RWPE1 (cell line): Measurements from ENCODE around the gene MAP1LC3A.

Experiments
- CTCF ChIA-PET: fragments of 350-600 bp; sonication (Branson Sonifier 250); formaldehyde crosslinking; extraction: SDS; loops from one replicate; lab custom pipeline; 2021; lab: Yijun Ruan, JAX
- POLR2A ChIA-PET: fragments of 400-600 bp; formaldehyde crosslinking; extraction: SDS; loops from one replicate; lab custom pipeline; 2020; ENCODE audit warnings: antibody characterized with exemption; ENCODE audit not compliant: low non-redundant PET; lab: Yijun Ruan, JAX
- DNase-seq: peaks from one replicate; pipeline ENCODE4 v3.0.0; 2012; ENCODE audit warnings: low spot score
- H3K27ac ChIP-seq: fragments of 450-650 bp; 2 replicates; pipeline ENCODE4 v1.5.1; 2017
- CTCF ChIP-seq: fragments of 450-650 bp; conservative IDR thresholded peaks from 2 replicates; pipeline ENCODE4 v1.5.1; 2017; ENCODE audit warnings: low read depth, mild to moderate bottlenecking

MAP1LC3A gene

GRCh38 chr20:34553366-34553867, 5.1 kb upstream of the MAP1LC3A start:
- CTCF ChIA-PET: interaction anchor here (0.6 to 1.2 kb wide), 4 partner anchors 93 to 241 kb away, joined by 3 read pairs; no protein-coding TSS in a partner anchor
- H3K27ac ChIP-seq: peak overlapping the region; percentile 40
- POLR2A ChIA-PET: no interaction called here
- DNase-seq: no peak
- TF ChIP-seq CTCF: no peak

GRCh38 chr20:34557936-34558319, 590 bp upstream of the MAP1LC3A start:
- no peak for TF ChIP-seq CTCF
- CTCF ChIA-PET: interaction anchor here (0.9 to 1.7 kb wide), 4 partner anchors 10 to 255 kb away, joined by 3 to 6 read pairs (median 4); partner anchors contain the start of gene AHCY
- H3K27ac ChIP-seq: peak overlapping the region; percentile 74
- POLR2A ChIA-PET: interaction anchor here (0.6 to 1.4 kb wide), 2 partner anchors 37 to 42 kb away, joined by 3 to 6 read pairs; partner anchors contain the start of gene DYNLRB1
- peak; percentile 41 for DNase-seq

GRCh38 chr20:34559311-34560140, 1.0 kb downstream of the MAP1LC3A start:
- no peak for TF ChIP-seq CTCF
- POLR2A ChIA-PET: interaction anchor here (0.5 to 1.4 kb wide), 3 partner anchors 42 to 91 kb away, joined by 3 to 6 read pairs (median 5); partner anchors contain the start of gene DYNLRB1
- no peak for DNase-seq
- peak overlapping the region; percentile 74 for H3K27ac ChIP-seq
- CTCF ChIA-PET: interaction anchor here (0.6 to 1.7 kb wide), 4 partner anchors 21 to 247 kb away, joined by 3 to 6 read pairs (median 4); no protein-coding TSS in a partner anchor

GRCh38 chr20:34560141-34560523, 1.6 kb downstream of the MAP1LC3A start:
- TF ChIP-seq CTCF: no peak
- no peak for DNase-seq
- H3K27ac ChIP-seq: peak overlapping the region; percentile 74
- ChIA-PET CTCF (interaction anchor here (0.6 kb wide), 2 partner anchors 142 to 143 kb away, joined by 4 to 5 read pairs; no protein-coding TSS in a partner anchor), POLR2A (no interaction called here)

GRCh38 chr20:34560614-34561013, 2.1 kb downstream of the MAP1LC3A start:
- no peak for DNase-seq
- CTCF ChIA-PET: no interaction called here
- TF ChIP-seq CTCF: no peak
- POLR2A ChIA-PET: no interaction called here
- peak overlapping the region; percentile 74 for H3K27ac ChIP-seq

GRCh38 chr20:34561661-34562060, 3.1 kb downstream of the MAP1LC3A start:
- CTCF ChIA-PET: interaction anchor here (0.5 to 2.0 kb wide), 5 partner anchors 17 to 308 kb away, joined by 3 to 9 read pairs (median 4); no protein-coding TSS in a partner anchor
- DNase-seq: no peak
- H3K27ac ChIP-seq: peak overlapping the region; percentile 74
- POLR2A ChIA-PET: interaction anchor here (1.2 kb wide), 1 partner anchor 45 kb away, joined by 3 read pairs; the partner anchor contains the start of gene DYNLRB1
- no peak for TF ChIP-seq CTCF
